ENCODE results near the gene SNX9.

Gene SNX9

DNA sequence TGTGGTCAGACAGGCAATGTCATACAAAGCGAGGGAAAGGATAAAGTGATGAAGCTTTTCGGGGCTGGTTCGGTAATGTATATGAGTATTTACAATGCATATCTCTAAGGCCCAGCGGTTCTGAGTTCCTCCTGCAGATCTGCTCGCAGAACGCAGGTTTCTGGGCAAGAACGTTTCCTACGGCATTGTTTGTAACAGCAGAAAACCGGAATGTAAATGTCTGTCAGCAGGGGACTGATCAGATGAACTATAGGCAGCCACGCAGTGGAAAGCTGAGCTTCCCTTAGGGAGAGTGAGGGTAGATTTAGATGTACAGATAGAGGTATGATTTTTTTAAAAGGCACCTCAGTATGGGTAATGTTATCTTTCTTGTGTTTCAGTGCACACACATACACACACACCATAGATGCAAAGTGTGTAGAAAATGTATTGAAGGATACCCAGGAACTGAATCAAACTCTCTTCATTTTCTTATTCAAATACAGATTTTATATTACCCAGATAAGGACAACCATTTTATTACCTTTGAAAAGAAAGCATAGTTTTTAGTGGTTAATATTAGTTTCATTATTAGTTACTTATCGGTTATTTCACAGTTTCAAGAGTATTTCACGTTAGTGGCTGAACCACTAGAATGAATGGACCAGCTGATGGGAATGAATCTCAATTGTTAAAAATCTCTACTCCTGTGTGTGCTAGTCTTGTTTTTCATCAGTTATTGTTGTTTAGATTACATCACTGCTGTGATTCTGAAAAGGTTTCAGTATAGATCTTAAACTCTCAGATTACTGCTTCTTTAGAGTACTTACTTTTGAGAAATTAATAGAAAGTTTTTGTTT is 56.2 kb downstream of the SNX9 start:
- H3K4me3 ChIP-seq (ENCODE audit: low read depth, low read length), result no peak overlapping the region
- DNase-seq (ENCODE audit: low read depth), result peak; percentile 51
- TF ChIP-seq, protein P1, sequence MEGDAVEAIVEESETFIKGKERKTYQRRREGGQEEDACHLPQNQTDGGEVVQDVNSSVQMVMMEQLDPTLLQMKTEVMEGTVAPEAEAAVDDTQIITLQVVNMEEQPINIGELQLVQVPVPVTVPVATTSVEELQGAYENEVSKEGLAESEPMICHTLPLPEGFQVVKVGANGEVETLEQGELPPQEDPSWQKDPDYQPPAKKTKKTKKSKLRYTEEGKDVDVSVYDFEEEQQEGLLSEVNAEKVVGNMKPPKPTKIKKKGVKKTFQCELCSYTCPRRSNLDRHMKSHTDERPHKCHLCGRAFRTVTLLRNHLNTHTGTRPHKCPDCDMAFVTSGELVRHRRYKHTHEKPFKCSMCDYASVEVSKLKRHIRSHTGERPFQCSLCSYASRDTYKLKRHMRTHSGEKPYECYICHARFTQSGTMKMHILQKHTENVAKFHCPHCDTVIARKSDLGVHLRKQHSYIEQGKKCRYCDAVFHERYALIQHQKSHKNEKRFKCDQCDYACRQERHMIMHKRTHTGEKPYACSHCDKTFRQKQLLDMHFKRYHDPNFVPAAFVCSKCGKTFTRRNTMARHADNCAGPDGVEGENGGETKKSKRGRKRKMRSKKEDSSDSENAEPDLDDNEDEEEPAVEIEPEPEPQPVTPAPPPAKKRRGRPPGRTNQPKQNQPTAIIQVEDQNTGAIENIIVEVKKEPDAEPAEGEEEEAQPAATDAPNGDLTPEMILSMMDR (IDR thresholded peaks at IDR 0.05; ENCODE audit: low read depth, low read length, missing control alignments), result no peak

DNA sequence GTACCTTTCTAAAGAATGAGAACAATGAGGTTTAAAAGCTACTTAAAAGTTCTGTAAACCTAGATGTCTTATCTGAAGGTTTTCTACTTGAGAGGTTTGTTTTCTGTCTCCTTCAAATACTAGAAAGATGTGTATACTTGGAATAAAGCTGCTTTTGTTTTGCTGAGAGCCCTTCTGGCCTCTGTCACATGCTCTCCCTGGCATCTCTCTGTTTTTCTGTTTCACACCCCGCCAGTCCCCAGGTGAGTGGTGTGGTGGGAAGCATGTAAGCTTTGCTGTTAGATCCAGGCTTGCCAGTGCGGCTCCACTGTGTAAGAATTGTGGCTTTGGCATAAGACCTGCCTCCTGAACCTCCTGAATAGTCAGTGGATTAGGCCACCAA is 56.8 kb downstream of the SNX9 start:
- no peak overlapping the region for H3K4me3 ChIP-seq (ENCODE audit: low read depth, low read length)
- TF ChIP-seq, protein P1 (IDR thresholded peaks at IDR 0.05; ENCODE audit: low read depth, low read length, missing control alignments), result no peak
- DNase-seq (ENCODE audit: low read depth), result no peak

DNA sequence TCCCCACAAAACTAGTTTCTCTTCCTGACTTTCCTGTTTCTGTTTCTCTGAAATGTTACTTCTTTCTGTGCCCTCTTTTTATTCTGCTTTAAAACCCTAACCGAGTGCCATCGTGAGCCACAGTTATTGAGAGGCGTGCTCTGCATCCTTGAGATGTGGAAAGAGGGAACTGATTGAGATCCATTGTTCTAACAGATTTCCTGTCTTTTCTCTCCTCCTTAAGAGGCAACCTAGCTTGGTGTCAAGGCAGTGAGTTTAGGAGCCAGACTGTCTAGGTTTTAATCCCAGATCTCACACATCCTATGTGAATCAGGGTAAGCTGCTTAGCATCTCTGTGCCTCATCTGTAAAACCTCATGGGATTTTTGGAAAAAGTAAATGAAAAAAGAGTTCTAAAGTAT is 57.5 kb downstream of the SNX9 start:
- no peak overlapping the region for H3K4me3 ChIP-seq (ENCODE audit: low read depth, low read length)
- no peak for DNase-seq (ENCODE audit: low read depth)
- TF ChIP-seq, protein P1 (IDR thresholded peaks at IDR 0.05; ENCODE audit: low read depth, low read length, missing control alignments), result no peak

DNA sequence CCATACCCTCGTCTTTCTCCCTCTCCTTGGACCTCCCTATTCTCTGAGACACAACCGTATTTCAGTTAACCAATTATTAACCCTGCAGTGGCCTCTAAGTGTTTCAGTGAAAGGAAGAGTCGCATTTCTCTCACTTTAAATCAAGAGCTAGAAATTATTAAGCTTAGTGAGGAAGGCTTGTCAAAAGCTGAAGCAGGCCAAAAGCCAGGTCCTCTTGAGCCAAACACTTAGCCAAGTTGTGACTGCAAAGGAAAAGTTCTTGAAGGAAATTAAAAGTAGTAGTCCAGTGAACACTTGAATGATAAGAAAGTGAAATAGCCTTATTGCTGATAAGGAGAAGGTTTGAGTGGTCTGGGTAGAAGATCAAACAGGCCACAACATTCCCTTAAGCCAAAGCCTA is 58.3 kb downstream of the SNX9 start:
- TF ChIP-seq, protein P1 (IDR thresholded peaks at IDR 0.05; ENCODE audit: low read depth, low read length, missing control alignments), result no peak
- no peak for DNase-seq (ENCODE audit: low read depth)
- H3K4me3 ChIP-seq (ENCODE audit: low read depth, low read length), result no peak overlapping the region

DNA sequence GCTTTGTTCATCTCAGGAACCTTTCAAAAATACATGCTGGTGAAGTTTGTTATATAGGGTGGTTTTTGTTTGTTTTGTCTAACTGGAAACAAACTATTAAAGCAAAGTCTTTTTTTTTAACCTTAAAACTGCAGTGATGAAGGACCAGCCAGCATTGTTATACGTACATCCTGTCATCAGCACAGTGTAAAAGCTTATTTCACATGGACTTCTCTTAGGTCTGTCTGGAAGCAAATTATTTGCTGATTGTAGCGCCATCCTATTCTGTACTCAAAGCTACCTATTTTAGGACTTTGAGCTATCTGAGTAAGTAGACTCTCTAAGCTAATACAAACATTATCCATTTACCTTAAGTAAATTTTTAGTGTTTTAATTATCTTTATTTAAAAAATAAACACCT is 61.7 kb downstream of the SNX9 start:
- DNase-seq (ENCODE audit: low read depth), result no peak
- TF ChIP-seq, protein P1 (IDR thresholded peaks at IDR 0.05; ENCODE audit: low read depth, low read length, missing control alignments), result no peak
- H3K4me3 ChIP-seq (ENCODE audit: low read depth, low read length), result no peak overlapping the region

DNA sequence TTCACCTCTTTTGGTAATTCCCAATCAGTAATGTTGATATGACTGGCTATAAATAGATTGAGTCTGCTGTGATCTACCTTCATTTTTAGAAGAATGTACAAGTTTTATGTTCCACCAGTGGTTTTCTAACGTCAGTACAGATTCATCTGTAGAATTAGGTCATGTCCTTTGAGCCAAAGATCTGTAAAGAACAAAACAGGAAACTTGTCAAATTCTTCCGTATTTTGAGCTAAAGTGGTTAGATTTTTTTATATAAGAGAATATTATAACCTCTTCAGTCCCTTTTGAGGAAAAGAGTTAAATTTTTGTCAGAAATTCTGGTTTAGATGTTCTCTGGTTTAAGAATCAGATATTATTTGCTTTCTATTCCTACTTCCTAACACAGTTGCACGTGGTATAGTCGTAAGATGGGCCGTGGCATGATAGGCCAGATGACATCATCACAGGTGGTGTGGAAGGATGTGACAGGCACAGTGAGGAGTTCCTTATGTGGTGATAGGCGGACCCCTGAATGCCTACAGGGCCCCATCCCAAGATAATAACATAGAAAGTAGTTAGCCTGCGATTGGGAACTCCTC is 62.3 kb downstream of the SNX9 start:
- DNase-seq (ENCODE audit: low read depth), result no peak
- TF ChIP-seq, protein P1 (IDR thresholded peaks at IDR 0.05; ENCODE audit: low read depth, low read length, missing control alignments), result no peak
- no peak overlapping the region for H3K4me3 ChIP-seq (ENCODE audit: low read depth, low read length)
